ENCODE measurements around the gene TMEM209.
"Not testable (repeated sequence)": the region's sequence is repeated elsewhere in the genome, so short reads cannot be mapped to it uniquely, and the experiment has no call there.

TMEM209 gene

DNA sequence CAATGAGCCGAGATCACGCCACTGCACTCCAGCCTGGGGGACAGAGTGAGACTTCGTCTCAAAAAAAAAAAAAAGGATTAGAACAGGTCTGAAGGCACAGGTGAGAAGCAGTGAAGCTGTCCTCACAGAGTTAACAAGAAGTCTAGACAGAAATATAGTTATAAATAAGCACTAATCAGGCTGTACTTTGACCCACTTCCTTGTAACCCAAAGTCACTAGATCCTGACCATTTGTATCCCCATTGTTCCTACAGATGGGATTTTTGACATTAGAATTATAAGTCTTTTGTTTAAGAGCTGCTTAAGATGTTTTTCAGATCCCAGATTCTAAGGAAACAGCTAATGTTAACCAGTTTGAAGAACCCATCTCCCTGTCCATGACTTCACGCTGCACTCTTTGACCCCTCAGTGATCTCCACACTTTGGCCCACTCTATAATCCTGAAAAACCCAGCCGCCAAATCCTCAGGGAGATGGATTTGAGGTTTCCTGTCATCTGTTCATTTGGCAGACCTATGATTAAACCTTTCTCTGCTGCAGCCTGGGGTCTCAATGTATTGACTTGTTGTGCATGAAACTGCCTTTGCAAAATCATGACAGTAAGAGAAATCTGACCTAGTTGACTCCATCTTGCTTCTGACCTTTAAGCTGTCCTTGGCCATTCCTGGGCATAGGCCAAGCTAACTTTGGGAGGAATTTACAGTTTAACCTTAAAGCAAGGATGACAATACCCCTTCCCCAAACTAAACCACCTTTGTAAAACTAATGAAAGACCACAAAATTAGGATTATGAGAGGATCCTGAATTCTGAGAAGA is 13.8 kb upstream of the TMEM209 start:
- in situ Hi-C loops (cut with MboI; ENCODE audit: low sequenced_read_pairs), result no loop called here

DNA sequence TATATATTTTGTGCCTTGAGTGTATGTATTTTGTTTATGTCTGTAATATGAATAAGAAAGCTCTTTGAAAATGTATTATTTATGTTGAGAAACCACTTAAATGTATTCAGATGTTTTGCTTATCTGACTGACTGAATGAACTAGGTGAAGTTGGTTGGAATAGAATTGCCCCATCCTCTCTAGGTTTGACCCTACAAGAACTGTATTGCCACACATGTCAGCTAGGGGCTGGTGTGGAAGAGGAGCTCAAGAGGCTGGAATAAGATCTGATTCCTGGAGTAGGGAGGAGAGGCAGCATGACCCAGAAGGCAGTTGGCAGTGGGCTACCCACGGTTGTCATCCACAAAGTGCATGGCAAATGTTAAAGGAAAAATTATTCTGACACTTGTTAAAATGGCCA is 11.5 kb upstream of the TMEM209 start:
- in situ Hi-C loops (cut with MboI; ENCODE audit: low sequenced_read_pairs), result no loop called here

DNA sequence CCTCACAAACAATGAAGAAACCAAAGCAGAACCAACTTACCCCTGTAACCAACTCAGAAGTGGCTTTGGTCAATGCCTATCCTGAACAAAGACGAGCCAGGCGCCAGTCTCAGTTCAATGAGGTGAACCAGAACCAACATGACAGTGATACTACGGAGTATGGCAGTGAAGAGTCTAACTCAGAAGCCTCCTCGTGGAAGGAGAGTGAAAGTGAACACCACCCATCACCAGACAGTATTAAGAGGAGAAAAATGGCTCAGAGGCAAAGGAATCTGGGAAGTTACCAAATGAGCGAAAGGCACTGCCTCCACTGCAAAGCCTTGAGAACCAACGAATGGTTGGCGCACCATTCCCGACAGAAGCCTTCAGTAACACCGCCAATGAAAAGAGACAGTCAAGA is 10.8 kb upstream of the TMEM209 start:
- in situ Hi-C loops (cut with MboI; ENCODE audit: low sequenced_read_pairs), result no loop called here

DNA sequence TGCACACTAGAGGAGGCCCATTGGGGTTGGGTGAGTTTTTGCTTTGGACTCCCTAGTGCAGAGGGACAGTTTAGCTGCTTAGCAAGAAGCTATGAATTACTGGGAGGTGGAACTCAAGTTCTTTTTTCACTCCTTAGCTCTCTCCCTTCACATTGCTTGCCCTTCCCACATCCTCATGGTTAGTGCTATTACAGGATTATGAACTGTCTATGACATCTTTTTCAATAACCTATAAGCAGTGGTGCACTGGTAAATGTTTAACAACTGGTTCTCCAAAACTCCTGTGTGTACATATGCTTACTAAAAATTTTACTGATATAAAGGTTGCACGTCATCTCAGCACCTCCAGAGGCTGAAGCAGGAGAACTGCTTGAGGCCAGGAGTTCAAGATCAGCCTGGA is 8.6 kb upstream of the TMEM209 start:
- in situ Hi-C loops (cut with MboI; ENCODE audit: low sequenced_read_pairs), result no loop called here

DNA sequence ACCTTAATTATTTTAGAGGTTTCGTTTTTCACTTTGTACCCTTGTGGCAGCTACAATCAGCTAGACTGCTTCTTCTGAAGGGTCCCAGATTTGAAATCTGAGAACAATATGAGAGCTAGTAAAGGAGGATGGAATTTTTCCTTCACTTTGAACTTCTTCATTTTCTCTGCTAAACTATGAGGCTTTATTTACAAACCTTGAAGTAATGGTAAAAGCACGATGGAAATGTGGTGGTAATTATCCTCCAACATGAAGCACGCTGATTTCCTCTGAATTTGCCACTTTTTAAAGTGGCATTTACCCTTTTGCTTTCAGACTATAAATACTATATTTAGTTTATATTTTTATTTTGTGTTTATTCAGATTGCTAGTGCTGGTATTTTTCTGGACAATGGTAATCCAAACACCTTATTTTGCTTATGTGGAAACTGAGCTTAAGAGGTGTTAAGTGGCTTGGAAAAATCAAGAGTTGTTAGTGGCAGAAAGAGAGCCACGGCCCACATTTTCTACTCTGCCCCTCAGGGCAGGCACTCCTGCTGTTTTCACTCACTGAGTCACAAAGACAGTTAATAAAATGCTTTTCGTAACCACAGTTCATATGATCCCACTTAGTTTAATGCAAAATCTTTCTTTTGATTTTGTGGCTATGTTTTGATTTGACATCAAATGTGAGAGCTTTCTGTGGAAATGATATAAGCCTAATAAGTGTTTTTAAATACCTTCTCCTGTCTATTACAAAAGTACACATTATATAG is 5.2 kb upstream of the TMEM209 start:
- in situ Hi-C loops (cut with MboI; ENCODE audit: low sequenced_read_pairs), result no loop called here

DNA sequence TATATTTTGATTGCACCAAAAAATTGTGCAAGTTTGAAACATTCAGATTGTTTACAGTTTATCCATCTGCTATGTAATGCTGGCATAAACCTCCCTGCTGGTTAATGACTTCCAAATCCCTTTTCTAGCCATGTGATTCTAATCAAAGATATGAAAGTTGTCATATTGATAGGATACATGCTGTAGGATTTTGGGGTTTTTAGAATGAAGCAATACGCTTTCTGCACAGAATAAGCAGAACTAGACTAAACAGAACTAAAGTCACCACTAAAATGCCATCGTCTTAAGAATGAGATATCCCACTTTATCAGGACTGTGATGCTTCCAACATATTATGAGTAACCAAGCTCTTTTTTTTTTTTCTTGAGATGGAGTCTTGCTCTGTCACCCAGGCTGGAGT is 3.3 kb upstream of the TMEM209 start:
- in situ Hi-C loops (cut with MboI; ENCODE audit: low sequenced_read_pairs), result no loop called here

DNA sequence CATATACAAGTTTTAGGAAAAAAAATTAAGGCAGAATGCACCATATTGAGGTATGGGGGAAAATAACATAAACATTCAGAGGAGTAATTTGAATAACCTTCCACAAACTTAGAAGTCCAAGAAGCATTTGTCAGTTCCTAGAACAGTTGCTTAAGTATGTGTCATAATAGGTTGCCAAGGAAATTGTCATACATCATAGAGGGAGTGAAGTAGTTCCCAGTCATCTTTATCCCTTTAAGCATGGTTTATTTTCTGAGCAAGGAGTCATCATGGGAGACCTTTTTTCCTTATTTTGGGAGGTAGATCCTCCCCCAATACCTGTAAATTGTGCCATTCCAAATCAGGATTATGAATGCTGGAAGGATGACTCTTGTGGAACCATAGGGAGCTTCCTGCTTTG is 2.4 kb upstream of the TMEM209 start, which contains the start of gene SSMEM1:
Gene SSMEM1, plus strand, starts transcription at position 219 of the 400 bp plus-strand sequence. Its CDS starts 51 bp downstream, at position 270.
- in situ Hi-C loops (cut with MboI; ENCODE audit: low sequenced_read_pairs), result no loop called here

DNA sequence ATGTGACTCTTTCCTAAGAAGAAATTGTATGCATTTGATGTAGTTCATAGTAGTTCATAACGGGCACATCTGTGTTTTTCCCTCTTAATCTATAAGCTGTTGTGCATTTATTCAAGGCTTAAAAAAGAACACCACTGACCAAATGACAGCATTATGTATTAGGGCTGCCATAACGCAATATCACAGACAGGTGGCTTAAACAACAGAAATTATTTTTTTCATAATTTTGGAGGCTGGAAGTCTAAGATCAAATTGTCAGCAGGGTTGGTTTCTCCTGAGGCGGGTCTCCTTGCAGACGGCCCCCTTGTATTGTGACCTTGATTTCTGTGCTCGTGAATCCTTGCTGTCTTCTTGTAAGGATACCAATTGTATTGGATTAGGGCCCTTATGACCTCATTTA is 1.8 kb upstream of the TMEM209 start:
- in situ Hi-C loops (cut with MboI; ENCODE audit: low sequenced_read_pairs), result no loop called here

DNA sequence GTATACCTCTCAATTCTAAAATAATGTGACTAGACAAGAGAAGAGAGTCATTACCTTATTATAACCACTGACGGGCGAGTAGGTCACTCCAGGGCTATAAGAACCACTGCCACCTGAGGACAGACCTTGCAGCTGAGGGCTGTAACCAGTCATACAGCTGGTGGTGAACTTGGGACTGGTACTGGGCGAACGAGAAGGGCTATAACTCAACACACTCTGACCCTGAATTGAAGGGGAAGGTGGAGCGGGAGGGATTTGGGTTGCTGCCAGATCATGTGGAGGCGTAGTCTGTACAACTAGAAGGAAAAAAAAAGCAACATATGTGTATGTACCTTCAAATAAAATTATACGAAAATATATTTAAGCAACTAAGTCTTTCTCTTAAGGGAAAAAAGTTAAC is 3.4 kb downstream of the TMEM209 start:
- in situ Hi-C loops (cut with MboI; ENCODE audit: low sequenced_read_pairs), result no loop called here

DNA sequence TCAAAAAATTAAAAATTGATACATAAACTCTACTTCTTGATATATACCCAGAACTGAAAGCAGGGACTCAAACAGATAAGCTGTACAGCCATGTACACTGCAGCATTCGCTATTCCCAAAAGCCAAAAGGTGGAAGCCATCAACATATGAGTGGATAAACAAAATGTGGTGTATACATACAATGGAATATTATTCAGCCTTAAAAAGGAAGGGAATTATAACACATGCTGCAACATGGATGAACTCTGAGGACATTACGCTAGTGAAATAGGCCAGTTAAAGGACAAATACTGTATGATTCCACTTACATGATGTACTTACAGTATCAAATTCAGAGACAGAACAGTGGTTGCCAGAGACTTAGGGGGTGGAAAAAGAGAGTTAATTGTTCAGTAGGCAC is 8.1 kb downstream of the TMEM209 start:
- in situ Hi-C loops (cut with MboI; ENCODE audit: low sequenced_read_pairs), result no loop called here

DNA sequence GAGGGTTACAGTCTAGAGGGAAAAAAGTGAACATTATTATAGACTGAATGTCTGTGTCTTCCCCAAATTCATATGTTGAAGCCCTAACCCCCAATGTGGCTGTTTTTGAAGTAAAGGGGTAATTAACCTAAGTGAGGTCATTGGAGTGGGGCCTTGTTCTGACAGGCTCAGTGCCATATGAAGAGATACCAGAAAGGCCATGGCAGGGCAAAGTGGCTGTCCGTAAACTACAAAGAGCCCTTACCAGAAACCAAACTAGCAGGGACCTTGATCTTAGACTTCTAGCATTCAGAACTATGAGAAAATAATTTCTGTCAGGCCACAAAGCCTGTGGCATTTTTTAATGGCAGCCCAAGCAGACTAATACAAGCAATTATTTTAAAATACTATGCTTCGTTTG is 8.7 kb downstream of the TMEM209 start:
- in situ Hi-C loops (cut with MboI; ENCODE audit: low sequenced_read_pairs), result no loop called here

DNA sequence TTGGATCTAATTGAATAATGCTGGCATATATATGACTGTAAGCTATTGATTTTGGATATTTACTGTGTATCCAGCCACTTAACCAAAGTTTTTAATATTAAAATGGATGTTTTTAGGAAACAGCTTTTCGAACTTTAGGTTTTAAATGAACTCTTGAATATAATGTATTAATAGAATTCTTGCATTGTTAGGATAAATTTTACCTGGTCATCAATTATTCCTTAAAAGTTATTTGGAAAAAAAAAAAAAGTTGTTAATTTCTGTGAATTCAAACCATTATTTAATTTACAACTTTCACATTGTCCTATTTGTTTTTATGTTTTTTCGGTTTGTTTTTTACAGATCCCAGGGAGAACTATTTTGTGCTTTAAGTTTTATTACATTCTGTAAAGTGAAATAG is 9.8 kb downstream of the TMEM209 start:
- in situ Hi-C loops (cut with MboI; ENCODE audit: low sequenced_read_pairs), result no loop called here

DNA sequence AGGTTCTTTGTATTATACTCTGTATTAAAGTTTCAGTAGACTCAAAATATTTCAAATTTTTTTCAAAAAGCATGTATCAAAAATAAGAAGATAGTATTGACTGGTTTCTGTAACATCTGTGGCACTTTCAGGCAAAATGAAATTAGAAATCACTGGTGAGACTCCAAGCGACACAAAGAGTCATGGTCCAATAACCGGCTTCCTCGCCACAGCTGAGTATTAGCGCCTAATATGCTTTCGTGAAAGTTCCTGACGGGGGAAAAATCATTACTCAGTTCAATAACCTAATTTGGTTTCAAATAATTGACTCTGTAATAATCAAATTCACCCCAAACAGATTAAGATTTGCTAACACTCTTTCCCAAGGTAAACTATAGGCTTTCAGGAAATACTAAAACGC is 13.4 kb downstream of the TMEM209 start:
- in situ Hi-C loops (cut with MboI; ENCODE audit: low sequenced_read_pairs), result no loop called here

DNA sequence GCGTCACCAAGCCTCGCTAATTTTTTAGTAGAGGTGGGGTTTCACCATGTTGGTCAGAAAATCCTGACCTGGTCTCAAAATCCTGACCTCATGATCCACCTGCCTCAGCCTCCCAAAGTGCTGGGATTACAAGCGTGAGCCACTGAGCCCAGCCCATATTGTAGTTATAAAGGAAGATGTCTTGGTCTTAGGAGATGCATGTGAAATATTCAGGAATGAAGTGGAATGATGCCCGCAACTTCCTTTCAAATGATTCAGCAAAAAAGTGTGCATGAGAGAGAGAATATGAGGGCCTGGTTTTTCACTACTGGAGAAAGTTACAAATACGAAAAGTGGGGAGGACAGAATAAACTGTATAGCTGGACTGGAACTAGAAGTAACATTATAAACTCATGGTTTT is 15.9 kb downstream of the TMEM209 start:
- in situ Hi-C loops (cut with MboI; ENCODE audit: low sequenced_read_pairs), result no loop called here

DNA sequence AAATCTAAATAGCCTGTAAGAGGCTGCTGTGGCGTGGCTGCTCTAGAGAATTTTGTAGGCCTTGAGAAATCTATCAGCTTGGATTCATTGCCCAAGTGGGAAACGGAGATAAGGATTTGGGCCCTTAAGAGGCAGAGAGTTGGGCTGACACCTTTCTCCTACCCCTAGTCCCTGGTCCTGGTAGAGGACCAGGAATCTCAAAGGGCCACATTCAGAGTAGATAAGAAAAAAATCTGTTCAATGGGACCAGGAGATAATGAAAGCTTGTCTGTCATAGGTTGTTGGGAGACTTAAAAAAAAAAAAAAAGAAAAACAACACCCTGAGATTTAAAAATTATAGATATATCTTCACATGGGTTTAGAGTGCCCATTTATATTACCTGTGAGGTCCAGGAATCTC is 17.8 kb downstream of the TMEM209 start:
- in situ Hi-C loops (cut with MboI; ENCODE audit: low sequenced_read_pairs), result no loop called here

DNA sequence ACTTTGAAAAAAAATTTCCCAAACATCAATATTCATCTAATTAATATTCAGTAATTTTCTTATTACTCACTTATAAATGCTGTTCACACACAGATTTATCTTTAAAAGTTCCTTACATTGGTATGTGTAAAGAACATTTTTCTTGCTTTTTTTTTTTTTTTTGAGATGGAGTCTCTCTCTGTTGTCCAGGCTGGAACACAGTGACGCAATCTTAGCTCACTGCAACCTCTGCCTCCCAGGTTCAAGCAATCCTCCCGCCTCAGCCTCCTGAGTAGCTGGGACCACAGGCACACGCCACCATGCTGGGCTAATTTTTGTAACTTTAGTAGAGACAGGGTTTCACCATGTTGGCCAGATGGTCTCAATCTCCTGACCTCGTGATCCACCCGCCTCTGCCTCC is 20.9 kb downstream of the TMEM209 start:
- in situ Hi-C loops (cut with MboI; ENCODE audit: low sequenced_read_pairs), result not testable (repeated sequence)

DNA sequence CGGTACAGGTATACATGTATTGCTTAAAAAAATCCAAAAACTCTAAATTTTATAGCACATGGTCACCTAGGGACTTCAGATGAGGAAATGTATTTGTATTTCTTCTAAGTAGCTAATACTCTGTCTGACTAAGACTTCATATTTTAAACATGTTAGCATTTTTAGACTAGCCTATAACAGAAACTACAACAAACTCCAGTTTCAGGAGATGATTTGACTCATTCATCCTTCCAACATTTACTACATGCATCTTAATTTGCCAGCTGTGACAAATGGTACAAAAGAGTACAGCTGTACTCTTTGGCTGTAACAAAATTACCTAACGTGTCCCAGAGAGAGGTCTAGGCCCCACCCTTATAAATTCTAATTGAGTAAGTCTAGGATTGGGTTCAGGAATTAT is 22.2 kb downstream of the TMEM209 start:
- in situ Hi-C loops (cut with MboI; ENCODE audit: low sequenced_read_pairs), result no loop called here

DNA sequence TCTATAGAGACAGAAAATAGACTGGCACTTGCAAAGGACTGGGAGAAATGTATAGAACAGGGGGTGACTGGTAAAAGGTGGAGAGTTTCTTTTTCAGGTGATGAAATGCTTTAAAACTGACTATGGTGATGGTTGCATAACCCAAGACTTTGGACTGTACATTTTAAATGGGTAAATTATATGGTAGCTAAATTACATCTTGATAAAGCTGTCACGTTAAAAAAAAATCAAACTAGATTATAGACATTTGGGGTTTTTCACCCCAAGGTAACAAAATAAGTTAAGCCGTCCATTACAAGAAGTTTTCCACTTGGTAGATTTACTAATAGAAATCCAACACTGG is 24.0 kb downstream of the TMEM209 start:
- in situ Hi-C loops (cut with MboI; ENCODE audit: low sequenced_read_pairs), result no loop called here

DNA sequence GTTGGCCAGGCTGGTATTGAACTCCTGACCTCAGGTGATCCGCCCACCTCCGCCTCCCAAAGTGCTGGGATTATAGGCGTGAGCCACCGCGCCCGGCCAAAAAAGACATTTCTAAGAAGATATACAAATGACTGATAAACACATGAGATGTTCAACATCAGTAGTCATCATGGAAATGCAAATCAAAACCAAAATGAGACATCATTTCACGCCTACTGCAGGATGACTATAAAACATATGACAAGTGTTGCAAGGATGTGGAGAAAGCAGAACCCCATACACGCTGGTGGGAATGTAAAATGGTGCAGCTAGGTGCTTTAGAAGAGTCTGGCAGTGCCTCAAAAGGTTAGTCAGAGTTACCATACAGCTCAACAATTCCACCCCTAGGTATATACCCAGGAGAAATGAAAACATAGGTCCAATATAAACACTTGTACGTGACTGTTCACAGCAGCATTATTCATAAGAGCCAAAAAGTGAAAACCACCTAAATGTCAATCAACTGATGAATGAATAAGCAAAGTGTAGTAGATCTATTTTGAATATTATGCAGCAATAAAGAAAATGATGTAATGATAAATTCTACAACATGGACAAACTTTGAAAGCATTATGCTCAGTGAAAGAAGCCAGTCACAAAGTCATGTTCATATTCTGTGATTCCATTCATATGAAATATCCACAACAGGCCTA is 24.5 kb downstream of the TMEM209 start:
- in situ Hi-C loops (cut with MboI; ENCODE audit: low sequenced_read_pairs), result no loop called here

DNA sequence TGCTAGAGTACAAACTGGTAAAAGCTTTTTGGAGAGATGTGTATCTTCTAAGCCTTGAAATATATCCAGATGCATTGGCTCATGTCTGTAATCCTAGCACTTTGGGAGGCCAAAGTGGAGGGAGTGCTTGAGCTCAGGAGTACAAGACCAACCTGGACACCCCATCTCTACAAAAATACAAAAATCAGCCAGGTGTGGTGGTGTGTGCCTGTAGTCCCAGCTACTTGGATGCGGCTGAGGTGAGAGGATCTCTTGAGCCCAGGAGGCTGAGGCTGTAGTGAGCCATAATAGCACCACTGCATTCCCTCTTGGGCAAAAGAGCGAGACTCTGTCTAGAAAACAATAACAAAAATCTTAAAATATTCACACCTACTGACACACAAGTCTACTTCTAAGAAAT is 25.6 kb downstream of the TMEM209 start:
- in situ Hi-C loops (cut with MboI; ENCODE audit: low sequenced_read_pairs), result no loop called here

DNA sequence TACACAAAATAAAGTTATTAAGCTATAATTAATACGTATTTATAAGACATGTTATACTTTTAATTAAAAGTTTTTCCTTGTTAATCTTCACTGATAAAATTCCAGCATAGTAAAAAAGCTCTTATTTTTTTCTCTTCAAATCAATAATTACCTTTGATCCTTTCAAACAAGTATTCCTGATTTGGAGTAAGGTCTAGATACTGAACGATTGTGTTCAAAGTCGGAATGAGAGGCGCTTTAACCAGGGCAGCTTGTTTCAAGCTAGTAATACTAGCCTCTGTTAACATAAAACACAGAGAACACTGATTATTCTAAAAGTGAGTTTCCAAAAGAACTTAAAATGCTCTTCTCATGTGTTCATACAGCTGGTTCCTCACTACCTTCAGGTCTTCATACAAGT is 27.0 kb downstream of the TMEM209 start:
- in situ Hi-C loops (cut with MboI; ENCODE audit: low sequenced_read_pairs), result no loop called here

All from HL-60/S4 (cell line).